ENCODE data around the gene BARD1. TPM values are rescaled to one million over a fixed set of nuclear protein-coding genes. Genes with fewer than 3 reads are reported as not detected.

Gene BARD1
- total RNA-seq, 1 experiment from 2014 or later, result 20.0 TPM

DNA sequence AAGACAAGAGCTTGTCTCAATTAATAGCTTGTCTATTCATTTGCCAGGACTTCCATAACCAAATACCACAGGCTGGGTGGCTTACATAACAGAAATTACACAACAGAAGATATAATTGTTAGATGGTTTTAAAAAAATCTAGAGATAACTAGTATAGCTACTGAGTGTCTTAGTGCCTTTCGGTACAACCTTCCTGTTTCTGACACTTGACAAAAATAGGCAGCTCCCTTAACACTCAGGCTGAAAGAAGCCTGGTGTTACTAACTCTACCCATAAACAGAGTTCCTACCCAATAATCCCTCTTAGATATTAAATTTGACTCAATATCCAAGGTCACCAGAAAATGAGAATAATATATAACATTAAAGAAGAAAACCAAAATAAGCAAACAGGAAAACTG is 129.7 kb downstream of the BARD1 start:
- no TSS peak for BruUV-seq (replicated peaks)
- H3K9me3 ChIP-seq (ENCODE audit: low read length), result no peaks in the 10 kb centered on the region
- DNase-seq (no peak), ATAC-seq (no peak)
- H4K20me1 ChIP-seq (ENCODE audit: low read length), result no peaks in the 10 kb centered on the region
- peaks cover 3% of the 10 kb centered on the region for H3F3A ChIP-seq (ENCODE audit: low read length, unreplicated experiment)
- intact Hi-C loops (cut with micrococcal nuclease), result loop anchor here (5.0 kb wide), 1 partner anchor 148 kb away; no protein-coding TSS in a partner anchor
- no peaks in the 10 kb centered on the region for H3K9me2 ChIP-seq (replicated peaks; ENCODE audit: low read length)
- H3K27me3 ChIP-seq (ENCODE audit: low read length), result no peaks in the 10 kb centered on the region
- no peak overlapping the region for H3K9ac ChIP-seq (ENCODE audit: low read length)
- CTCF ChIA-PET, result no interaction called here
- H3K4me1 ChIP-seq (ENCODE audit: insufficient read depth, low read length), result peaks cover 39% of the 10 kb centered on the region
- no peak overlapping the region for H3K4me3 ChIP-seq (ENCODE audit: low read length)
- H3K4me2 ChIP-seq (ENCODE audit: low read length), result no peak overlapping the region
- POLR2A ChIA-PET (ENCODE audit: unreplicated experiment), result no interaction called here
- no peaks in the 10 kb centered on the region for H3K79me2 ChIP-seq (ENCODE audit: low read length)
- H3K27ac ChIP-seq (ENCODE audit: low read length), result no peak overlapping the region
- TF ChIP-seq EZH2 (IDR thresholded peaks at IDR 0.05; ENCODE audit: low read length, unreplicated experiment), result no peak
- TF ChIP-seq, protein P1, sequence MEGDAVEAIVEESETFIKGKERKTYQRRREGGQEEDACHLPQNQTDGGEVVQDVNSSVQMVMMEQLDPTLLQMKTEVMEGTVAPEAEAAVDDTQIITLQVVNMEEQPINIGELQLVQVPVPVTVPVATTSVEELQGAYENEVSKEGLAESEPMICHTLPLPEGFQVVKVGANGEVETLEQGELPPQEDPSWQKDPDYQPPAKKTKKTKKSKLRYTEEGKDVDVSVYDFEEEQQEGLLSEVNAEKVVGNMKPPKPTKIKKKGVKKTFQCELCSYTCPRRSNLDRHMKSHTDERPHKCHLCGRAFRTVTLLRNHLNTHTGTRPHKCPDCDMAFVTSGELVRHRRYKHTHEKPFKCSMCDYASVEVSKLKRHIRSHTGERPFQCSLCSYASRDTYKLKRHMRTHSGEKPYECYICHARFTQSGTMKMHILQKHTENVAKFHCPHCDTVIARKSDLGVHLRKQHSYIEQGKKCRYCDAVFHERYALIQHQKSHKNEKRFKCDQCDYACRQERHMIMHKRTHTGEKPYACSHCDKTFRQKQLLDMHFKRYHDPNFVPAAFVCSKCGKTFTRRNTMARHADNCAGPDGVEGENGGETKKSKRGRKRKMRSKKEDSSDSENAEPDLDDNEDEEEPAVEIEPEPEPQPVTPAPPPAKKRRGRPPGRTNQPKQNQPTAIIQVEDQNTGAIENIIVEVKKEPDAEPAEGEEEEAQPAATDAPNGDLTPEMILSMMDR (conservative IDR thresholded peaks at IDR 0.05; ENCODE audit: low read depth, low read length), result no peak
- no peak for TF ChIP-seq EZH2phosphoT487 (IDR thresholded peaks at IDR 0.05; ENCODE audit: borderline replicate concordance, low read length)
- no peaks in the 10 kb centered on the region for H3K36me3 ChIP-seq (ENCODE audit: low read depth, low read length)
- H2AFZ ChIP-seq (ENCODE audit: low read length), result no peak overlapping the region

DNA sequence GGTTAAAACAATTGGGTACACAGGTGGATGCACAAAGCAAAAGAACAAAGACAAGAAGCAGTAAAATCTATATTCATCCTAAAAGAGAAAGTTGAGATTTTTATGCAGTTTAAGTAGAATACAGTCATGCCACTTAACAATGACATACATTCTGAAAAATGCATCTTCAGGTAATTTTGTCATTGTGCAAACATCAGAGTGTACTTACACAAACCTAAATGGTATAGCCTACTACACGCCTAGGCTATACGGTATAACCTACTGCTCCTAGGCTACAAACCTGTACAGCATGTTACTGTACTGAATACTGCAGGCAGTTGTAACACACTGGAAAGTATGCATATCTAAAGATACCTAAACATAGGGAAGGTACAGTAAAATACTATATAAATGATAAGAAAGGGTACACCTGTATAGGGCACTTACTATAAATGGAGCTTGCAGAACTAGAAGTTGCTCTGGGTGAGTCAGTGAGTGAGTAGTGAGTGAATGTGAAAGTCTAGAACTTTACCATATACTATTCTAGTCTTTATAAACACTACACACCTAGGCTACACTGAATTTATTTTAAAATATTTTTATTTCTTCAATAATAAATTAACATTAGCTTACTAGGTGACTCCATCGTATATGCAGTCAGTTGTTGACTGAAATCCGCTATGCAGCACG is 132.9 kb downstream of the BARD1 start:
- H4K20me1 ChIP-seq (ENCODE audit: low read length), result no peaks in the 10 kb centered on the region
- H3K9ac ChIP-seq (ENCODE audit: low read length), result no peak overlapping the region
- intact Hi-C loops (cut with micrococcal nuclease), result loop anchor here (5.0 kb wide), 1 partner anchor 151 kb away; no protein-coding TSS in a partner anchor
- CTCF ChIA-PET, result no interaction called here
- H3K27ac ChIP-seq (ENCODE audit: low read length), result peak overlapping the region; percentile 27; the same call in 1 of the 2 replicates
- peak overlapping the region; percentile 26; the same call in 1 of the 2 replicates for H3K4me3 ChIP-seq (ENCODE audit: low read length)
- no peaks in the 10 kb centered on the region for H3K79me2 ChIP-seq (ENCODE audit: low read length)
- H3K4me2 ChIP-seq (ENCODE audit: low read length), result peak overlapping the region; percentile 77
- TF ChIP-seq, protein P1 (conservative IDR thresholded peaks at IDR 0.05; ENCODE audit: low read depth, low read length), result no peak
- no peak for TF ChIP-seq EZH2phosphoT487 (IDR thresholded peaks at IDR 0.05; ENCODE audit: borderline replicate concordance, low read length)
- ATAC-seq (peak; percentile 91), DNase-seq (peak; percentile 78)
- H3K4me1 ChIP-seq (ENCODE audit: insufficient read depth, low read length), result peaks cover 33% of the 10 kb centered on the region
- H3K36me3 ChIP-seq (ENCODE audit: low read depth, low read length), result no peaks in the 10 kb centered on the region
- H3F3A ChIP-seq (ENCODE audit: low read length, unreplicated experiment), result peaks cover 3% of the 10 kb centered on the region
- H2AFZ ChIP-seq (ENCODE audit: low read length), result no peak overlapping the region
- no TSS peak for BruUV-seq (replicated peaks)
- H3K9me2 ChIP-seq (replicated peaks; ENCODE audit: low read length), result no peaks in the 10 kb centered on the region
- H3K9me3 ChIP-seq (ENCODE audit: low read length), result no peaks in the 10 kb centered on the region
- POLR2A ChIA-PET (ENCODE audit: unreplicated experiment), result no interaction called here
- no peaks in the 10 kb centered on the region for H3K27me3 ChIP-seq (ENCODE audit: low read length)
